NT2/D1 (cell line): ENCODE measurements around the gene ALDOB.

Experiments used
- SUZ12 ChIP-seq: IDR thresholded peaks from 2 replicates; pipeline ENCODE4 v1.6.1; 2011; ENCODE audit not compliant: insufficient read length, insufficient read depth; ENCODE audit errors: extremely low read depth
- YY1 ChIP-seq: IDR thresholded peaks from 2 replicates; pipeline ENCODE4 v1.6.1; 2011; ENCODE audit not compliant: insufficient read length, insufficient read depth
- ZNF274 ChIP-seq: IDR thresholded peaks from 2 replicates; pipeline ENCODE4 v1.6.1; 2011; ENCODE audit warnings: mild to moderate bottlenecking, low read depth, low read length

DNA sequence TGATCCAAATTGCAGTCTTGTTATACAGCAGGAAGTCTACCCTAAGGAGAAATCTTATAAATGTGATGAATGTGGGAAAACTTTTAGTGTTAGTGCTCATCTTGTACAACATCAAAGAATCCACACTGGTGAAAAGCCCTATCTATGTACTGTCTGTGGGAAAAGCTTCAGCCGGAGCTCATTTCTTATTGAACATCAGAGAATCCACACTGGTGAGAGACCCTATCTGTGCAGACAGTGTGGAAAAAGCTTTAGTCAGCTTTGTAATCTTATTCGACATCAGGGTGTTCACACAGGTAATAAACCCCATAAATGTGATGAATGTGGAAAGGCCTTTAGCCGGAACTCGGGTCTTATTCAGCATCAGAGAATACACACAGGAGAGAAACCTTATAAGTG, 26.5 kb downstream of the ALDOB start:
- TF ChIP-seq YY1 (no peak), ZNF274 (peak; percentile 3; the same call in 1 of the 2 replicates), SUZ12 (no peak)
